ENCODE results near the gene SLC16A9. TPM values are rescaled to one million over a fixed set of nuclear protein-coding genes. Genes with fewer than 3 reads are reported as not detected.

Gene SLC16A9
- total and polyA plus RNA-seq, 2 donors (not counting 3 experiments of a cell fraction or from before 2014, with no cell fraction given), result 0.35 TPM; not detected in 1

DNA sequence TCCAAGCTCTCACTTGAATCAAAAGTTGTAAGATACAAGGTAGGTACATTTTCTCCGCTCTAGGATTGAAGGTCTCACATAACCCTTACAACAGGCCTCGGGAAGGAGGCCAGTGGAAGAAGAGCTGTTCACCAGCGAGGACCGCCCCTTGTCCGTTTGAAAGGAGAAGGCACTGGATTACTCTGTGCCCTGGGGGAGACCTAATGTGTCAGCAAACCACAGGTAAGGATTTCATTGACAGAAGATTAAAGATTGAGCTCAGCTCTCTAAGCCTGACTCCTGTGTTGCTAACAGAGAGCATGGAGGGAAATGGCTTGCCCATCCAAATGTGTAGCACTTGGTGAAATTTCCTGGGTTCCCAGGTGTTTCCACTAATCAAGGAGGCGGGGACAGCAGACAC lies 81.2 kb downstream of the SLC16A9 start:
- Histone ChIP-seq H3K9me3 (replicated peaks; ENCODE audit: control insufficient read depth, insufficient read depth, low read length) (no peaks in the 10 kb centered on the region), H3K36me3 (ENCODE audit: control insufficient read depth in 2 of 2, extremely low read depth in 1 of 2, insufficient read depth in 2 of 2, low read length in 2 of 2) (no peaks in the 10 kb centered on the region), H3K9ac (replicated peaks; ENCODE audit: extremely low read depth, insufficient read depth, low read length) (no peak overlapping the region), H3K9me1 (replicated peaks; ENCODE audit: control insufficient read depth, extremely low read depth, insufficient read depth, low read length) (no peaks in the 10 kb centered on the region), H3K27me3 (ENCODE audit: control insufficient read depth in 2 of 2, insufficient read depth in 2 of 2, low read length in 2 of 2) (peaks cover 4 to 10% of the 10 kb centered on the region in 2 experiments), H3K4me2 (ENCODE audit: insufficient read depth, low read length) (no peak overlapping the region), H2AFZ (ENCODE audit: low read depth, low read length) (no peak overlapping the region), H3K4me1 (ENCODE audit: control insufficient read depth, extremely low read depth, insufficient read depth, low read length) (no peaks in the 10 kb centered on the region), H3K4me3 (replicated peaks in 1 of 3; ENCODE audit: insufficient read depth in 1 of 3, low read depth in 1 of 3, low read length in 3 of 3) (no peak overlapping the region), H3K27ac (ENCODE audit: insufficient read depth, low read depth, low read length) (no peak overlapping the region), H4K20me1 (replicated peaks; ENCODE audit: control insufficient read depth, extremely low read depth, insufficient read depth, low read length) (no peaks in the 10 kb centered on the region), H3K79me2 (ENCODE audit: control insufficient read depth, insufficient read depth, low read length) (no peaks in the 10 kb centered on the region)
- no peak for FAIRE-seq
- TF ChIP-seq POLR2A (IDR thresholded peaks at IDR 0.05; ENCODE audit: low read depth, low read length) (no peak), FOS (IDR thresholded peaks at IDR 0.05; ENCODE audit: borderline replicate concordance, insufficient read depth, low read length) (no peak), GATA2 (IDR thresholded peaks at IDR 0.05; ENCODE audit: insufficient read depth, insufficient read length, low read depth, low read length) (no peak), EZH2 (IDR thresholded peaks at IDR 0.05; ENCODE audit: borderline replicate concordance, low read depth, low read length, severe bottlenecking) (no peak), POLR2AphosphoS5 (IDR thresholded peaks at IDR 0.05; ENCODE audit: insufficient read depth, low read depth, low read length) (no peak), MYC (IDR thresholded peaks at IDR 0.05; ENCODE audit: low read depth, low read length) (no peak), JUN (IDR thresholded peaks at IDR 0.05; ENCODE audit: borderline replicate concordance, insufficient read depth, insufficient read length, low read depth) (no peak)
- TF ChIP-seq, protein P1, sequence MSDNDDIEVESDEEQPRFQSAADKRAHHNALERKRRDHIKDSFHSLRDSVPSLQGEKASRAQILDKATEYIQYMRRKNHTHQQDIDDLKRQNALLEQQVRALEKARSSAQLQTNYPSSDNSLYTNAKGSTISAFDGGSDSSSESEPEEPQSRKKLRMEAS (IDR thresholded peaks at IDR 0.05; ENCODE audit: insufficient read depth, insufficient read length), result no peak
- TF ChIP-seq, protein P2, sequence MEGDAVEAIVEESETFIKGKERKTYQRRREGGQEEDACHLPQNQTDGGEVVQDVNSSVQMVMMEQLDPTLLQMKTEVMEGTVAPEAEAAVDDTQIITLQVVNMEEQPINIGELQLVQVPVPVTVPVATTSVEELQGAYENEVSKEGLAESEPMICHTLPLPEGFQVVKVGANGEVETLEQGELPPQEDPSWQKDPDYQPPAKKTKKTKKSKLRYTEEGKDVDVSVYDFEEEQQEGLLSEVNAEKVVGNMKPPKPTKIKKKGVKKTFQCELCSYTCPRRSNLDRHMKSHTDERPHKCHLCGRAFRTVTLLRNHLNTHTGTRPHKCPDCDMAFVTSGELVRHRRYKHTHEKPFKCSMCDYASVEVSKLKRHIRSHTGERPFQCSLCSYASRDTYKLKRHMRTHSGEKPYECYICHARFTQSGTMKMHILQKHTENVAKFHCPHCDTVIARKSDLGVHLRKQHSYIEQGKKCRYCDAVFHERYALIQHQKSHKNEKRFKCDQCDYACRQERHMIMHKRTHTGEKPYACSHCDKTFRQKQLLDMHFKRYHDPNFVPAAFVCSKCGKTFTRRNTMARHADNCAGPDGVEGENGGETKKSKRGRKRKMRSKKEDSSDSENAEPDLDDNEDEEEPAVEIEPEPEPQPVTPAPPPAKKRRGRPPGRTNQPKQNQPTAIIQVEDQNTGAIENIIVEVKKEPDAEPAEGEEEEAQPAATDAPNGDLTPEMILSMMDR (IDR thresholded peaks at IDR 0.05; ENCODE audit: extremely low read depth in 1 of 2, insufficient read depth in 1 of 2, low read depth in 1 of 2, low read length in 2 of 2), result no peak
- intact Hi-C loops (cut with micrococcal nuclease), result no loop called here
- POLR2A ChIA-PET, result interaction anchor here (0.6 kb wide), 1 partner anchor 202 kb away, joined by 3 read pairs; no protein-coding TSS in a partner anchor
- BruUV-seq (replicated peaks), result no TSS peak
- no peak for DNase-seq (ENCODE audit: low read depth, low spot score)
- CTCF ChIA-PET, result interaction anchor here (0.6 to 9.0 kb wide), 7 partner anchors 22 to 283 kb away, joined by 3 to 86 read pairs (median 3); partner anchors contain the start of gene CCDC6
- dilution Hi-C loops (cut with MboI; ENCODE audit: extremely low pct_ligation_motif_present, low sequenced_read_pairs), result no loop called here

Measured in endothelial cell of umbilical vein (primary cell).